Heart left ventricle (tissue), 13 donors: Measurements from ENCODE around the gene BIN1.

Experiments used
- POLR2A ChIP-seq, 2 donors: fragments of 450-650 bp; IDR thresholded peaks; one replicate each; pipeline ENCODE4 v1.6.1; 2017; ENCODE audit warnings: antibody characterized with exemption in 2 of 2, mild to moderate bottlenecking in 2 of 2, moderate library complexity in 2 of 2
- TF ChIP-seq, protein P1 (sequence below), 12 donors: fragments of 200-600 bp; sonication (generic) in 4 of 12; IDR thresholded peaks; one replicate each; pipeline versions ENCODE4 v1.5.0 to v1.8.0; 2018 to 2022; ENCODE audit warnings: antibody characterized with exemption in 12 of 12, mild to moderate bottlenecking in 5 of 12
- donor health status: ischemic (EF 13 %, LVEDD 7.1; RV severe dilation, severe dysfunction).
- donor health status: DM: no; HTN: yes; CAD: no.
- donor health status: DM: no; HTN: no; CAD: no.
- donor health status: ischemic (EF 25% LVEDD 6.9; RV normal size, moderate dysfunction).
- donor health status: ischemic (EF 25% LVEDD 5.7; RV mildly dilated, moderate dysfunction).
- donor health status: ischemic (EF 35%, LVEDD 5.7; RV mildly dilated, moderate dysfunction).
- donor health status: nonischemic (EF 11% LVEDD 7.7; RV severe dilation, severe dysfunction).
- donor health status: DM: yes; HTN: yes; CAD: no.
- donor health status: PGD.
- donor health status: ischemic (EF 29% LVEDD 5.4; RV normal size, mild dysfunction).
- donor health status: nonischemic (EF 23%, LVEDD 6.1; RV moderate dilation, normal function).

GRCh38 chr2:127097471-127097765 is 9.5 kb downstream of the BIN1 start:
- TF ChIP-seq, protein P1, sequence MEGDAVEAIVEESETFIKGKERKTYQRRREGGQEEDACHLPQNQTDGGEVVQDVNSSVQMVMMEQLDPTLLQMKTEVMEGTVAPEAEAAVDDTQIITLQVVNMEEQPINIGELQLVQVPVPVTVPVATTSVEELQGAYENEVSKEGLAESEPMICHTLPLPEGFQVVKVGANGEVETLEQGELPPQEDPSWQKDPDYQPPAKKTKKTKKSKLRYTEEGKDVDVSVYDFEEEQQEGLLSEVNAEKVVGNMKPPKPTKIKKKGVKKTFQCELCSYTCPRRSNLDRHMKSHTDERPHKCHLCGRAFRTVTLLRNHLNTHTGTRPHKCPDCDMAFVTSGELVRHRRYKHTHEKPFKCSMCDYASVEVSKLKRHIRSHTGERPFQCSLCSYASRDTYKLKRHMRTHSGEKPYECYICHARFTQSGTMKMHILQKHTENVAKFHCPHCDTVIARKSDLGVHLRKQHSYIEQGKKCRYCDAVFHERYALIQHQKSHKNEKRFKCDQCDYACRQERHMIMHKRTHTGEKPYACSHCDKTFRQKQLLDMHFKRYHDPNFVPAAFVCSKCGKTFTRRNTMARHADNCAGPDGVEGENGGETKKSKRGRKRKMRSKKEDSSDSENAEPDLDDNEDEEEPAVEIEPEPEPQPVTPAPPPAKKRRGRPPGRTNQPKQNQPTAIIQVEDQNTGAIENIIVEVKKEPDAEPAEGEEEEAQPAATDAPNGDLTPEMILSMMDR (IDR thresholded peaks at IDR 0.05), result no peak
- no peak for TF ChIP-seq POLR2A (IDR thresholded peaks at IDR 0.05)
